Activated naive CD4-positive, alpha-beta T cell treated with anti-CD3 and anti-CD28 coated beads, Interleukin-2, amount 50 U/mL, for 72 hours (primary cell): ENCODE results near the gene RNASE9. TPM values are rescaled to one million over a fixed set of nuclear protein-coding genes. Genes with fewer than 3 reads are reported as not detected.

Source experiments
- total RNA-seq, 2 donors: library from RNA; stranded (reverse); gene quantifications; one replicate each; pipeline ENCODE4 v1.2.3, GENCODE V29; 2022

RNASE9 gene
- total RNA-seq, 2 donors from 2014 or later: not detected

Other genes with a start within 250 kb of the RNASE9 start
- gene CCNB1IP1, start 227.8 kb downstream of the RNASE9 start, total RNA-seq: 100 to 1,000 TPM in 1 of 2 donors, 10 to 100 TPM in 1; 56.8 to 122 TPM
- gene PARP2, start 217.4 kb downstream of the RNASE9 start, total RNA-seq: 100 to 1,000 TPM in 1 of 2 donors, 10 to 100 TPM in 1; 45.9 to 121 TPM
- gene TEP1, start 147.5 kb downstream of the RNASE9 start, total RNA-seq: 10 to 100 TPM; 43.3 to 69.8 TPM
- gene KLHL33, start 124.9 kb downstream of the RNASE9 start, total RNA-seq: under 1 TPM; 0.04 to 0.09 TPM
- gene OSGEP, start 106.2 kb downstream of the RNASE9 start, total RNA-seq: 10 to 100 TPM; 43.3 to 58.6 TPM
- gene APEX1, start 105.8 kb downstream of the RNASE9 start, total RNA-seq: 100 to 1,000 TPM; 171 to 234 TPM
- gene PIP4P1, start 99.6 kb downstream of the RNASE9 start, total RNA-seq: 10 to 100 TPM; 29.1 to 90.2 TPM
- 100 to 1,000 TPM; 167 to 241 TPM for gene PNP, start 91.6 kb downstream of the RNASE9 start, total RNA-seq
- under 1 TPM; 0.43 to 0.71 TPM for gene RNASE10, start 55.5 kb downstream of the RNASE9 start, total RNA-seq
- gene RNASE11, start 27.0 kb upstream of the RNASE9 start, total RNA-seq: not detected
- not detected for gene RNASE12, start 30.3 kb upstream of the RNASE9 start, total RNA-seq
- gene OR6S1, start 80.6 kb upstream of the RNASE9 start, total RNA-seq: not detected
- under 1 TPM; 0.23 to 0.60 TPM for gene RNASE4, start 123.5 kb upstream of the RNASE9 start, total RNA-seq
- 1 to 10 TPM in 1 of 2 donors, under 1 TPM in 1; 0.48 to 4.1 TPM for gene ANG, start 127.7 kb upstream of the RNASE9 start, total RNA-seq
- gene EDDM3A, start 184.8 kb upstream of the RNASE9 start, total RNA-seq: not detected
- gene EDDM3B, start 207.4 kb upstream of the RNASE9 start, total RNA-seq: not detected
- gene RNASE6, start 220.2 kb upstream of the RNASE9 start, total RNA-seq: under 1 TPM; 0.39 to 0.66 TPM
- gene RNASE1, start 241.8 kb upstream of the RNASE9 start, total RNA-seq: not detected